GM19324 (cell line): ENCODE data around the gene PLEKHG1.

Experiments used
- ATAC-seq: cut with Tn5 transposase; IDR thresholded peaks from one replicate; pipeline ENCODE4 v1.9.1; 2021; ENCODE audit warnings: mild to moderate bottlenecking, moderate library complexity; ENCODE audit not compliant: unreplicated experiment, low FRiP score

The PLEKHG1 gene

GRCh38 chr6:150637266-150637665 is 37.6 kb downstream of the PLEKHG1 start:
- no peak for ATAC-seq

GRCh38 chr6:150638267-150638666 is 38.6 kb downstream of the PLEKHG1 start:
- no peak for ATAC-seq

- ATAC-seq = no peak
Measured at GRCh38 chr6:150638765-150639164, 39.1 kb downstream of the PLEKHG1 start.

DNA sequence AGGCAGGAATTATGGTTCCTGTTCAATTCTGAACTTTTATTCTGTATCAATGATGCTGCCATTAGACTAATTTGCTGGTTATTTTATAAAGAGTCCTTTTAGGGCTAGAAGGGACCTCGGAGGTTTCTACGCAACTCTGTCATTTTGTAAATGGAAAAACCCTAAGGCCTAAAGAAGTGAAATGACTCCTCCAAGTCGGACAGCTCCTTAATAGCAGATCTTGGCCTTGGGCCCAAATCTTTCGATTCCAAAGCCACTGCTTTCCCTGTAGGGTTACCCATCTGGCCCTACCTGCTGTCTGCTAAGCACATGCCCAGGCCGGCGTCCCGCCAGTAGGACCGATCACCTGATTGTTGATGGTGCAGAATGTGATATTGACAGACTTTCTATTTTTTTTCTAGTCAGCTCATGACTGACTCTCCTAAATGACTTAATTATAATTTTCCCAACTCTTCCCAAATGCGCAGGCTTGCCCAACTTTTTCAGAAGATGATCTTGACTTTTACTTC is 40.2 kb downstream of the PLEKHG1 start:
- ATAC-seq = no peak

GRCh38 chr6:150640556-150641209 is 41.0 kb downstream of the PLEKHG1 start:
- ATAC-seq = no peak

DNA sequence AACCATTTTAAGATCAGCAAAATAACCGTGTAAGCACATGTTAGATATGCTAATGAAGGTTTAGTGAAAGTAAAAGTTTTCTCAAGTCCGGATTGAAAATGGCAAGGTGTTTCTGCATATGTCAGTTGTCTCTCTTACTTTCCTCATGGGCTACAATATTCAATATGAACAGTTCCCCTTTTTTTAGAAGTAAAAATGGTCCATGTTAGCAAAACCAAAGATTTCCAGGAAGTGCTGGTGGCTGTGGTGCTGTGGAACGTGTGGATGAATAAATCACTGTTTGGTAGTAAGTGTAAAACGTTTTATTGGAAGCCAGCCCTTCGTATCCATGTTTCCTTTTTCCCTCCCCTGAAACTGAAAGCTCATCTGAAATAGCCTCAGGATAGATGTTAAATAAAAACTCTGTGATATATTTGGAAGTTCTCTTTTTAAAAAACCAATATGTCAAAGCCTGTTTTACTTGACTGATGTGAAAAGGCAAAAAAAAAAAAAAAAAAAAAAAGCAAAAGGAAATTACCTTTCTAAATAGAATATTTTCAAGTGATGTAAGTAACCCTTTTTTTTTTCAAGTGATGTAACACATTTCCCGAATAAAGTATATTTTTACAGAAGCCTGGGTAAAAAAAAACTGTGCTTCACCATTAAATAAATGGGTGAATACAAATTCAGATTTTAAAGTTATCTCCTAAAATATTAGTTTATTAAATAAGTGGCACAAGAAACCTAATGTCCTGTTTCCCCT is 41.9 kb downstream of the PLEKHG1 start:
- peak; percentile 46 for ATAC-seq

GRCh38 chr6:150646228-150646627 is 46.5 kb downstream of the PLEKHG1 start:
- ATAC-seq = no peak

DNA sequence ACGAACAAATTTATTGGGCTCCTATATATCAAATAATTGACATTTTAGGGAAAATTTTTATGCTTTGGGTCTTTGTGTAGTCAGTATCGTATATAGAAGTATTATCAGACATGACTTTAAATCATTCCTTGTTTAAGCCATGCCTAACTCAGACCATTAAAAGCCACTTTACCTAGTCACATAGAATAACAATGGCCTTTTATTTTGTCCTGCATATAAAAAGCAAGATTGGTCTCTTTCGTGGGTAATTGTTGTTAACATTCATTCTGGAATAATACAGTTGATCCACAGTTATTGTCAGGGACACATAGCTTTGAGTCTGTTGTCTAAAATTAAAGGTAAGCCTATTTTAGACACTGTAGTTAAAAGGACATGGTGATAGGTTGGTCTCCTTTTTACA is 47.4 kb downstream of the PLEKHG1 start:
- ATAC-seq = no peak
